HepG2 (cell line): ENCODE results near the gene KLHDC4. TPM values are rescaled to one million over a fixed set of nuclear protein-coding genes. Genes with fewer than 3 reads are reported as not detected.

Experiments
- FOXJ3 ChIP-seq: sonication (generic); formaldehyde crosslinking; IDR thresholded peaks from 2 replicates; pipeline ENCODE4 v1.4.0; 2020; ENCODE audit warnings: missing genetic modification reagents, mild to moderate bottlenecking, borderline replicate concordance
- HES4 ChIP-seq: sonication (generic); formaldehyde crosslinking; IDR thresholded peaks from 2 replicates; pipeline ENCODE4 v1.9.0; 2021; ENCODE audit warnings: mild to moderate bottlenecking, missing genetic modification reagents, borderline replicate concordance
- NFATC3 ChIP-seq: sonication (generic); formaldehyde crosslinking; IDR thresholded peaks from 2 replicates; pipeline ENCODE4 v1.5.1; 2020; ENCODE audit warnings: mild to moderate bottlenecking, missing genetic modification reagents
- SETDB1 ChIP-seq: sonication (generic); formaldehyde crosslinking; IDR thresholded peaks from 2 replicates; pipeline ENCODE4 v1.5.1; 2020; ENCODE audit warnings: missing genetic modification reagents, mild to moderate bottlenecking, borderline replicate concordance
- ZNF180 ChIP-seq: sonication (generic); formaldehyde crosslinking; IDR thresholded peaks from 2 replicates; pipeline ENCODE4 v1.4.0; 2020; ENCODE audit warnings: low read depth, missing genetic modification reagents, borderline replicate concordance
- ZNF205 ChIP-seq: IDR thresholded peaks from 2 replicates; pipeline ENCODE4 v1.6.1; 2018; ENCODE audit warnings: missing biosample characterization, missing genetic modification reagents
- ZNF737 ChIP-seq: sonication (generic); formaldehyde crosslinking; IDR thresholded peaks from 2 replicates; pipeline ENCODE4 v1.5.0; 2020; ENCODE audit warnings: missing genetic modification reagents, mild to moderate bottlenecking, borderline replicate concordance
- ZNF772 ChIP-seq: sonication (generic); formaldehyde crosslinking; IDR thresholded peaks from 2 replicates; pipeline ENCODE4 v1.5.0; 2020; ENCODE audit warnings: mild to moderate bottlenecking, missing genetic modification reagents
- polyA plus RNA-seq, 8 experiments: library from polyadenylated mRNA; depleted of rRNA in 3 of 8; stranded (reverse) in 7 of 8; unstranded in 1 of 8; fragments of >200 nt; fragmentation: Illumina TruSeq in 4 of 8; extraction: Trizol in 4 of 8; gene quantifications; 2 replicates each; pipeline versions ENCODE4 v1.2.1 to v1.2.3, GENCODE V29; 2011 to 2016; ENCODE audit warnings: low read depth in 4 of 8, missing spikeins in 1 of 8, mixed read lengths in 1 of 8; ENCODE audit not compliant: insufficient read depth in 1 of 8
- total RNA-seq, 5 experiments: library from RNA; depleted of rRNA; stranded (reverse); fragments of >200 nt; fragmentation: Illumina TruSeq; extraction: Trizol; gene quantifications; 2 replicates each; pipeline ENCODE4 v1.2.3, GENCODE V29; 2016; ENCODE audit warnings: low read depth in 1 of 5
- TF ChIP-seq, protein P1 (sequence below): IDR thresholded peaks from 2 replicates; pipeline ENCODE4 v1.6.1; 2016; ENCODE audit warnings: low read depth, missing genetic modification reagents, missing compliant biosample characterization
- TF ChIP-seq, protein P2 (sequence below): sonication (generic); formaldehyde crosslinking; conservative IDR thresholded peaks from 2 replicates; pipeline ENCODE4 v1.4.0; 2020; ENCODE audit warnings: missing genetic modification reagents
- TF ChIP-seq, protein P3 (sequence below): sonication (generic); formaldehyde crosslinking; IDR thresholded peaks from 2 replicates; pipeline ENCODE4 v1.5.0; 2020; ENCODE audit warnings: mild to moderate bottlenecking, missing genetic modification reagents, borderline replicate concordance
- TF ChIP-seq, protein P4 (sequence below): sonication (generic); formaldehyde crosslinking; IDR thresholded peaks from 2 replicates; pipeline ENCODE4 v1.5.0; 2020; ENCODE audit warnings: mild to moderate bottlenecking, missing genetic modification reagents
- TF ChIP-seq, protein P5 (sequence below), 2 experiments: sonication (generic) in 1 of 2; formaldehyde crosslinking in 1 of 2; IDR thresholded peaks; 2 replicates each; pipeline versions ENCODE4 v1.4.0 to v1.6.1; 2018 to 2020; ENCODE audit warnings: missing genetic modification reagents in 2 of 2, borderline replicate concordance in 1 of 2, low read depth in 1 of 2, mild to moderate bottlenecking in 1 of 2, missing biosample characterization in 1 of 2

KLHDC4 gene
- total and polyA plus RNA-seq, 2 of the 13 experiments (the other 11 are each of a cell fraction or from before 2014, with no cell fraction given) = 18.7 to 31.8 TPM

DNA sequence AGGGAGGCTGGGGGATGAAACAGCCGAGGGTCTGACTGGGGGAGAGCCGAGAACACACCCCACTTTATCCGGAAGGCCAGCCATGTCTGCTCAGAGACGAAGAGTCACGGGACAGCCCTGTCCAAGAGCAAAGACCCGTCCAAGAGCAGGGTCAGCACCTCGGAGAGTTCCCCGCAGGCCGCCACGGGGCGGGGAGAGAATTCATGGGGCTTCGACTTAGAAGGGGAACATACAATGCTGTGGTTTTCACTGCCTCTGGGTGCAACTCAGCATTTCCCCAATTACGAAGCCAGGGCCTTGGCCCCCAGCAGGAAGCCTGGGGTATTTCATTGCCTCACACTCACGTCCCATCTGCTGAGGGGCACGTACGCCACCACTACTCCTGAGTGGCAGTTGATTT is 104.2 kb downstream of the KLHDC4 start (continued):
- TF ChIP-seq, protein P1, sequence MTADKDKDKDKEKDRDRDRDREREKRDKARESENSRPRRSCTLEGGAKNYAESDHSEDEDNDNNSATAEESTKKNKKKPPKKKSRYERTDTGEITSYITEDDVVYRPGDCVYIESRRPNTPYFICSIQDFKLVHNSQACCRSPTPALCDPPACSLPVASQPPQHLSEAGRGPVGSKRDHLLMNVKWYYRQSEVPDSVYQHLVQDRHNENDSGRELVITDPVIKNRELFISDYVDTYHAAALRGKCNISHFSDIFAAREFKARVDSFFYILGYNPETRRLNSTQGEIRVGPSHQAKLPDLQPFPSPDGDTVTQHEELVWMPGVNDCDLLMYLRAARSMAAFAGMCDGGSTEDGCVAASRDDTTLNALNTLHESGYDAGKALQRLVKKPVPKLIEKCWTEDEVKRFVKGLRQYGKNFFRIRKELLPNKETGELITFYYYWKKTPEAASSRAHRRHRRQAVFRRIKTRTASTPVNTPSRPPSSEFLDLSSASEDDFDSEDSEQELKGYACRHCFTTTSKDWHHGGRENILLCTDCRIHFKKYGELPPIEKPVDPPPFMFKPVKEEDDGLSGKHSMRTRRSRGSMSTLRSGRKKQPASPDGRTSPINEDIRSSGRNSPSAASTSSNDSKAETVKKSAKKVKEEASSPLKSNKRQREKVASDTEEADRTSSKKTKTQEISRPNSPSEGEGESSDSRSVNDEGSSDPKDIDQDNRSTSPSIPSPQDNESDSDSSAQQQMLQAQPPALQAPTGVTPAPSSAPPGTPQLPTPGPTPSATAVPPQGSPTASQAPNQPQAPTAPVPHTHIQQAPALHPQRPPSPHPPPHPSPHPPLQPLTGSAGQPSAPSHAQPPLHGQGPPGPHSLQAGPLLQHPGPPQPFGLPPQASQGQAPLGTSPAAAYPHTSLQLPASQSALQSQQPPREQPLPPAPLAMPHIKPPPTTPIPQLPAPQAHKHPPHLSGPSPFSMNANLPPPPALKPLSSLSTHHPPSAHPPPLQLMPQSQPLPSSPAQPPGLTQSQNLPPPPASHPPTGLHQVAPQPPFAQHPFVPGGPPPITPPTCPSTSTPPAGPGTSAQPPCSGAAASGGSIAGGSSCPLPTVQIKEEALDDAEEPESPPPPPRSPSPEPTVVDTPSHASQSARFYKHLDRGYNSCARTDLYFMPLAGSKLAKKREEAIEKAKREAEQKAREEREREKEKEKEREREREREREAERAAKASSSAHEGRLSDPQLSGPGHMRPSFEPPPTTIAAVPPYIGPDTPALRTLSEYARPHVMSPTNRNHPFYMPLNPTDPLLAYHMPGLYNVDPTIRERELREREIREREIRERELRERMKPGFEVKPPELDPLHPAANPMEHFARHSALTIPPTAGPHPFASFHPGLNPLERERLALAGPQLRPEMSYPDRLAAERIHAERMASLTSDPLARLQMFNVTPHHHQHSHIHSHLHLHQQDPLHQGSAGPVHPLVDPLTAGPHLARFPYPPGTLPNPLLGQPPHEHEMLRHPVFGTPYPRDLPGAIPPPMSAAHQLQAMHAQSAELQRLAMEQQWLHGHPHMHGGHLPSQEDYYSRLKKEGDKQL (CRISPR knock-in tag) = no peak
- TF ChIP-seq, protein P2, sequence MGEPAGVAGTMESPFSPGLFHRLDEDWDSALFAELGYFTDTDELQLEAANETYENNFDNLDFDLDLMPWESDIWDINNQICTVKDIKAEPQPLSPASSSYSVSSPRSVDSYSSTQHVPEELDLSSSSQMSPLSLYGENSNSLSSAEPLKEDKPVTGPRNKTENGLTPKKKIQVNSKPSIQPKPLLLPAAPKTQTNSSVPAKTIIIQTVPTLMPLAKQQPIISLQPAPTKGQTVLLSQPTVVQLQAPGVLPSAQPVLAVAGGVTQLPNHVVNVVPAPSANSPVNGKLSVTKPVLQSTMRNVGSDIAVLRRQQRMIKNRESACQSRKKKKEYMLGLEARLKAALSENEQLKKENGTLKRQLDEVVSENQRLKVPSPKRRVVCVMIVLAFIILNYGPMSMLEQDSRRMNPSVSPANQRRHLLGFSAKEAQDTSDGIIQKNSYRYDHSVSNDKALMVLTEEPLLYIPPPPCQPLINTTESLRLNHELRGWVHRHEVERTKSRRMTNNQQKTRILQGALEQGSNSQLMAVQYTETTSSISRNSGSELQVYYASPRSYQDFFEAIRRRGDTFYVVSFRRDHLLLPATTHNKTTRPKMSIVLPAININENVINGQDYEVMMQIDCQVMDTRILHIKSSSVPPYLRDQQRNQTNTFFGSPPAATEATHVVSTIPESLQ = peak; percentile 76; the same call in 1 of the 2 replicates
- TF ChIP-seq, protein P3, sequence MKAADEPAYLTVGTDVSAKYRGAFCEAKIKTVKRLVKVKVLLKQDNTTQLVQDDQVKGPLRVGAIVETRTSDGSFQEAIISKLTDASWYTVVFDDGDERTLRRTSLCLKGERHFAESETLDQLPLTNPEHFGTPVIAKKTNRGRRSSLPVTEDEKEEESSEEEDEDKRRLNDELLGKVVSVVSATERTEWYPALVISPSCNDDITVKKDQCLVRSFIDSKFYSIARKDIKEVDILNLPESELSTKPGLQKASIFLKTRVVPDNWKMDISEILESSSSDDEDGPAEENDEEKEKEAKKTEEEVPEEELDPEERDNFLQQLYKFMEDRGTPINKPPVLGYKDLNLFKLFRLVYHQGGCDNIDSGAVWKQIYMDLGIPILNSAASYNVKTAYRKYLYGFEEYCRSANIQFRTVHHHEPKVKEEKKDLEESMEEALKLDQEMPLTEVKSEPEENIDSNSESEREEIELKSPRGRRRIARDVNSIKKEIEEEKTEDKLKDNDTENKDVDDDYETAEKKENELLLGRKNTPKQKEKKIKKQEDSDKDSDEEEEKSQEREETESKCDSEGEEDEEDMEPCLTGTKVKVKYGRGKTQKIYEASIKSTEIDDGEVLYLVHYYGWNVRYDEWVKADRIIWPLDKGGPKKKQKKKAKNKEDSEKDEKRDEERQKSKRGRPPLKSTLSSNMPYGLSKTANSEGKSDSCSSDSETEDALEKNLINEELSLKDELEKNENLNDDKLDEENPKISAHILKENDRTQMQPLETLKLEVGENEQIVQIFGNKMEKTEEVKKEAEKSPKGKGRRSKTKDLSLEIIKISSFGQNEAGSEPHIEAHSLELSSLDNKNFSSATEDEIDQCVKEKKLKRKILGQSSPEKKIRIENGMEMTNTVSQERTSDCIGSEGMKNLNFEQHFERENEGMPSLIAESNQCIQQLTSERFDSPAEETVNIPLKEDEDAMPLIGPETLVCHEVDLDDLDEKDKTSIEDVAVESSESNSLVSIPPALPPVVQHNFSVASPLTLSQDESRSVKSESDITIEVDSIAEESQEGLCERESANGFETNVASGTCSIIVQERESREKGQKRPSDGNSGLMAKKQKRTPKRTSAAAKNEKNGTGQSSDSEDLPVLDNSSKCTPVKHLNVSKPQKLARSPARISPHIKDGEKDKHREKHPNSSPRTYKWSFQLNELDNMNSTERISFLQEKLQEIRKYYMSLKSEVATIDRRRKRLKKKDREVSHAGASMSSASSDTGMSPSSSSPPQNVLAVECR (CRISPR knock-in tag) = no peak
- TF ChIP-seq, protein P4, sequence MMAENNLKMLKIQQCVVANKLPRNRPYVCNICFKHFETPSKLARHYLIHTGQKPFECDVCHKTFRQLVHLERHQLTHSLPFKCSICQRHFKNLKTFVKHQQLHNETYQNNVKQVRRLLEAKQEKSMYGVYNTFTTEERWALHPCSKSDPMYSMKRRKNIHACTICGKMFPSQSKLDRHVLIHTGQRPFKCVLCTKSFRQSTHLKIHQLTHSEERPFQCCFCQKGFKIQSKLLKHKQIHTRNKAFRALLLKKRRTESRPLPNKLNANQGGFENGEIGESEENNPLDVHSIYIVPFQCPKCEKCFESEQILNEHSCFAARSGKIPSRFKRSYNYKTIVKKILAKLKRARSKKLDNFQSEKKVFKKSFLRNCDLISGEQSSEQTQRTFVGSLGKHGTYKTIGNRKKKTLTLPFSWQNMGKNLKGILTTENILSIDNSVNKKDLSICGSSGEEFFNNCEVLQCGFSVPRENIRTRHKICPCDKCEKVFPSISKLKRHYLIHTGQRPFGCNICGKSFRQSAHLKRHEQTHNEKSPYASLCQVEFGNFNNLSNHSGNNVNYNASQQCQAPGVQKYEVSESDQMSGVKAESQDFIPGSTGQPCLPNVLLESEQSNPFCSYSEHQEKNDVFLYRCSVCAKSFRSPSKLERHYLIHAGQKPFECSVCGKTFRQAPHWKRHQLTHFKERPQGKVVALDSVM (CRISPR knock-in tag) = no peak
- peak; percentile 68; the same call in 1 of the 2 replicates for TF ChIP-seq HES4 (CRISPR knock-in tag)
- no peak for TF ChIP-seq SETDB1
- TF ChIP-seq ZNF737 (CRISPR knock-in tag) = no peak
- no peak for TF ChIP-seq ZNF205
- TF ChIP-seq ZNF180 (CRISPR knock-in tag) = no peak
- TF ChIP-seq, protein P5, sequence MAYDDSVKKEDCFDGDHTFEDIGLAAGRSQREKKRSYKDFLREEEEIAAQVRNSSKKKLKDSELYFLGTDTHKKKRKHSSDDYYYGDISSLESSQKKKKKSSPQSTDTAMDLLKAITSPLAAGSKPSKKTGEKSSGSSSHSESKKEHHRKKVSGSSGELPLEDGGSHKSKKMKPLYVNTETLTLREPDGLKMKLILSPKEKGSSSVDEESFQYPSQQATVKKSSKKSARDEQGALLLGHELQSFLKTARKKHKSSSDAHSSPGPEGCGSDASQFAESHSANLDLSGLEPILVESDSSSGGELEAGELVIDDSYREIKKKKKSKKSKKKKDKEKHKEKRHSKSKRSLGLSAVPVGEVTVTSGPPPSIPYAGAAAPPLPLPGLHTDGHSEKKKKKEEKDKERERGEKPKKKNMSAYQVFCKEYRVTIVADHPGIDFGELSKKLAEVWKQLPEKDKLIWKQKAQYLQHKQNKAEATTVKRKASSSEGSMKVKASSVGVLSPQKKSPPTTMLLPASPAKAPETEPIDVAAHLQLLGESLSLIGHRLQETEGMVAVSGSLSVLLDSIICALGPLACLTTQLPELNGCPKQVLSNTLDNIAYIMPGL (CRISPR knock-in tag; IDR thresholded peaks at IDR 0.05; ENCODE audit: borderline replicate concordance in 1 of 2, low read depth in 1 of 2) = no peak
- peak; percentile 59; the same call in 1 of the 2 replicates for TF ChIP-seq ZNF772 (CRISPR knock-in tag)
- TF ChIP-seq FOXJ3 = no peak
- no peak for TF ChIP-seq NFATC3 (CRISPR knock-in tag)
